Choroid plexus epithelial cell (primary cell): ENCODE data around the gene MARCHF9.
A peak's percentile ranks its signal among the peaks of the same experiment; 100 is the strongest.

Experiments used
- DNase-seq: peaks from one replicate; pipeline ENCODE4 v3.0.0-alpha.2; 2010; ENCODE audit warnings: low read depth
- H3K4me3 ChIP-seq: 2 replicates; pipeline ENCODE4 v1.5.1; 2011; ENCODE audit warnings: low read depth, mild to moderate bottlenecking, control low read depth, low read length, moderate library complexity
- CTCF ChIP-seq: conservative IDR thresholded peaks from 2 replicates; pipeline ENCODE4 v1.5.1; 2011; ENCODE audit warnings: low read depth, mild to moderate bottlenecking, control low read depth, inconsistent platforms, low read length, moderate library complexity

MARCHF9 gene

GRCh38 chr12:57758552-57759359 lies 3.9 kb downstream of the MARCHF9 start:
- H3K4me3 ChIP-seq, result no peak overlapping the region
- no peak for TF ChIP-seq CTCF
- DNase-seq, result no peak

GRCh38 chr12:57759360-57759980 lies 4.6 kb downstream of the MARCHF9 start:
- DNase-seq, result peak; percentile 55
- H3K4me3 ChIP-seq, result no peak overlapping the region
- TF ChIP-seq CTCF, result peak; percentile 70

GRCh38 chr12:57760347-57760982 lies 5.6 kb downstream of the MARCHF9 start:
- DNase-seq, result no peak
- no peak for TF ChIP-seq CTCF
- no peak overlapping the region for H3K4me3 ChIP-seq

- DNase-seq, result no peak
- TF ChIP-seq CTCF, result no peak
- H3K4me3 ChIP-seq, result no peak overlapping the region
These were observed 6.6 kb downstream of the MARCHF9 start for GRCh38 chr12:57761391-57761998.

GRCh38 chr12:57762463-57762862 lies 7.6 kb downstream of the MARCHF9 start:
- no peak for TF ChIP-seq CTCF
- no peak overlapping the region for H3K4me3 ChIP-seq
- no peak for DNase-seq

- no peak for TF ChIP-seq CTCF
- DNase-seq, result no peak
- H3K4me3 ChIP-seq, result no peak overlapping the region
These were observed 9.2 kb downstream of the MARCHF9 start for GRCh38 chr12:57763881-57764661.
